Omental fat pad (tissue), 4 donors: ENCODE data around the gene BAHCC1. TPM values are rescaled to one million over a fixed set of nuclear protein-coding genes. Genes with fewer than 3 reads are reported as not detected.

Source experiments
- ATAC-seq: fragments of 150-250 bp; one replicate; pipeline ENCODE4 v1.9.1; 2016; ENCODE audit warnings: mild to moderate bottlenecking, moderate library complexity; ENCODE audit not compliant: low FRiP score
- DNase-seq: peaks from one replicate; pipeline ENCODE4 v3.0.0-alpha.2; 2019; ENCODE audit warnings: low spot score
- CTCF ChIP-seq, 3 donors: fragments of 450-650 bp; IDR thresholded peaks; one replicate each; pipeline ENCODE4 v1.5.1; 2016 to 2017; ENCODE audit warnings: antibody characterized with exemption in 3 of 3, mild to moderate bottlenecking in 3 of 3, moderate library complexity in 2 of 3
- total RNA-seq, 4 donors: library from RNA; depleted of rRNA; stranded (reverse); fragments of >200 nt; gene quantifications; one replicate each; pipeline ENCODE4 v1.1.0, GENCODE V29; 2016

Gene BAHCC1
- total RNA-seq, 4 donors from 2014 or later, result 4.8 to 20.8 (median 7.1) TPM

DNA sequence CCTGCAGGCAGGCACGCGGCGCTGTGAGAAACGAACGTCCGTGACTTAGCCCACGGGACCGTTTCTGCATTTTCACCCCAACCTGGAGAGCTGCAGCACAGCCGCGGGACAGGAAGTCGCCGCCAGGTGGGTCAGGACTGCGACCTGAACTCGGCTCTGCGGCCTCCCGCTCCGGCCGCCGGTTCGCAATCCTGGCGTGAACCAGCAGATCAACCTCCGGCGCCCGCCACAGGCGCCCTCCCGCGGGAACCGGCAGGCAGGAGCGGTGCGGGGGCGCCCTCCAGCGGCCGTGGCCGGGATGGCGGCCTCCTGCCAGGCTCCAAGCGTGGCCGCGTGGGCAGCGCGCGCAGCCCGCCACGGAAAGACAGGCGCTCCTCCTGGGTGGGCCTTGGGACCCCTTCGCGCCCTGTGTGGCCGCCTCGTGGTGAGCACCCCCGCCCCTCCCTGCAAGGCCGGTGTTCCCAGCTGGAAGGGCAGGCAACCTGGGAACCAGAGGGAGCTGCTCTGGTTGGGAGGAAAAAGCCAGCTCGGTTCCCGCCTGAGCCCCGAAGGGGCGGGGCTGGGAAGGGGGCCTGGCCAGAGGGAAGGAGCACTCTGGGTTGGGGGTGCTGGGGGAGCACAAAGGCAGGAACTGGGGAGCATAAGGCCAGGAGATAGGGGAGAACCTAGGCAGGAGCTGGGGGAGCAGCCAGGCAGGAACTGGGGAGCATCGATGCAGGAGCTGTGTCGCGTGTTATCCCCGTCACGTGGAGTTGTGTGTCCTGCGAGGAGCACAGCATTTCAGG is 89.1 kb downstream of the BAHCC1 start:
- DNase-seq, result peak; percentile 72
- TF ChIP-seq CTCF (IDR thresholded peaks at IDR 0.05), result peak in 2 of 3 donors; percentile 92 to 98
- ATAC-seq, result peak; percentile 86

DNA sequence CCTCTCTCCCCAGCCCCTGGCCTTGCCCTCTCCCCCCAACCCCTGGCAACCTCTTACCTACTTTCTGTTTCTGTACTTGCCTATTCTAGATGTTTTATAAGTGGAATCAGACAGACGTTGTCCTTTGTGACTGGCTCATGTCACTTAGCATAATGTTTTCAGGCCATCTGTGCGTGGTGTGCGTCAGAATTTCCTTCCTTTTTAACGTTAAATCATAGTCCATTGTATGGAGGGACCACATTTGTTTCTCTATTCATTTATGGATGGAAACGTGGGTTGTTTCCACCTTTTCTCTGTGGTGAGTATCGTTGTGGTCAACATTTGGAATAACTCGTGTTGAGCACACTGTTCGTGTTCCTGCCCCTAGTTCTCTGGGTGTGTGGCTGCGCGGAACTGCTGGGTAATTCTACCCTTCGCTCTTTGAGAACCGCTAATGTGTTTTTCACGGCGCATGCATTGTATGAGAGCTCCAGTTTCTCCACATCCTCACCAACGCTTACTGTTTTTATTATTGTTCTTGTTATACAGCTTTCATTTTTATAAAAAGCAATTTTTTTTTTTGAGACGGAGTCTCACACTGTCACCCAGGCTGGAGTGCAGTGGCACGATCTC is 91.0 kb downstream of the BAHCC1 start:
- no peak for TF ChIP-seq CTCF (IDR thresholded peaks at IDR 0.05)
- ATAC-seq (no peak), DNase-seq (no peak)

- ATAC-seq, result no peak
- no peak for TF ChIP-seq CTCF (IDR thresholded peaks at IDR 0.05)
- no peak for DNase-seq
Measured at GRCh38 chr17:81487089-81487486, 91.8 kb downstream of the BAHCC1 start.

- DNase-seq (no peak), ATAC-seq (peak; percentile 51)
- no peak for TF ChIP-seq CTCF (IDR thresholded peaks at IDR 0.05)
Measured at GRCh38 chr17:81487487-81488275, 92.4 kb downstream of the BAHCC1 start.

GRCh38 chr17:81488276-81488860 is 93.1 kb downstream of the BAHCC1 start:
- no peak for DNase-seq
- ATAC-seq, result no peak
- no peak for TF ChIP-seq CTCF (IDR thresholded peaks at IDR 0.05)

GRCh38 chr17:81489012-81489997 is 94.0 kb downstream of the BAHCC1 start:
- TF ChIP-seq CTCF (IDR thresholded peaks at IDR 0.05), result no peak
- DNase-seq, result no peak
- ATAC-seq, result no peak
